Neuronal stem cell (in vitro differentiated cells): Measurements from ENCODE around the gene CTU2.

ENCODE experiments used
- DNase-seq: peaks from one replicate; pipeline ENCODE4 v3.0.0-alpha.2; 2013; ENCODE audit warnings: low spot score
- H2AFZ ChIP-seq: one replicate; pipeline ENCODE4 v1.6.1; 2013; ENCODE audit warnings: mild to moderate bottlenecking, low read length, inconsistent platforms
- H2AK5ac ChIP-seq: 2 replicates; pipeline ENCODE4 v1.6.1; 2013; ENCODE audit warnings: low read depth, mild to moderate bottlenecking, inconsistent platforms, low read length, moderate library complexity, mixed read lengths
- H2BK120ac ChIP-seq: 2 replicates; pipeline ENCODE4 v1.6.1; 2013; ENCODE audit warnings: low read depth, mild to moderate bottlenecking, inconsistent platforms, low read length, moderate library complexity, mixed read lengths
- H2BK12ac ChIP-seq: one replicate; pipeline ENCODE4 v1.6.1; 2013; ENCODE audit warnings: low read length, inconsistent platforms
- H2BK15ac ChIP-seq: 2 replicates; pipeline ENCODE4 v1.6.1; 2013; ENCODE audit warnings: mild to moderate bottlenecking, low read length, inconsistent platforms, mixed read lengths
- H2BK5ac ChIP-seq: one replicate; pipeline ENCODE4 v1.6.1; 2013; ENCODE audit warnings: inconsistent platforms, mild to moderate bottlenecking, low read length, moderate library complexity
- H3K14ac ChIP-seq: one replicate; pipeline ENCODE4 v1.6.1; 2013; ENCODE audit warnings: low read length, inconsistent platforms
- H3K18ac ChIP-seq: 2 replicates; pipeline ENCODE4 v1.6.1; 2013; ENCODE audit warnings: low read length, inconsistent platforms
- H3K23ac ChIP-seq: 2 replicates; pipeline ENCODE4 v1.6.1; 2013; ENCODE audit warnings: low read depth, mild to moderate bottlenecking, mixed read lengths, low read length, inconsistent platforms; ENCODE audit not compliant: poor library complexity
- H3K27ac ChIP-seq: replicated peaks from 3 replicates; pipeline ENCODE4 v1.5.1; 2013; ENCODE audit warnings: low read length, inconsistent platforms
- H3K27me3 ChIP-seq, 3 experiments: 2 replicates each; pipeline ENCODE4 v1.6.1; 2013; ENCODE audit warnings: low read length in 3 of 3, mild to moderate bottlenecking in 2 of 3, inconsistent platforms in 1 of 3, low read depth in 1 of 3, mixed read lengths in 1 of 3, moderate library complexity in 1 of 3; ENCODE audit not compliant: control insufficient read depth in 3 of 3, insufficient read depth in 3 of 3
- H3K36me3 ChIP-seq, 2 donors: replicated peaks in 1 of 2; 2 replicates each; pipeline ENCODE4 v1.6.1; 2013; ENCODE audit warnings: low read length in 2 of 2; ENCODE audit not compliant: control insufficient read depth in 2 of 2, insufficient read depth in 2 of 2
- H3K4ac ChIP-seq: 2 replicates; pipeline ENCODE4 v1.6.1; 2013; ENCODE audit warnings: inconsistent platforms, mild to moderate bottlenecking, low read length, moderate library complexity
- H3K4me1 ChIP-seq, 2 donors: 1 replicate in 1 of 2; 2 replicates in 1 of 2; pipeline ENCODE4 v1.6.1; 2013; ENCODE audit warnings: low read length in 2 of 2, low read depth in 1 of 2; ENCODE audit not compliant: control insufficient read depth in 2 of 2, insufficient read depth in 1 of 2
- H3K4me2 ChIP-seq: one replicate; pipeline ENCODE4 v1.6.1; 2013; ENCODE audit warnings: mild to moderate bottlenecking, low read length, inconsistent platforms; ENCODE audit not compliant: insufficient read depth, poor library complexity, severe bottlenecking
- H3K4me3 ChIP-seq, 2 donors: 2 replicates each; pipeline ENCODE4 v1.5.1; 2013; ENCODE audit warnings: low read length in 2 of 2, mild to moderate bottlenecking in 2 of 2, inconsistent platforms in 1 of 2, moderate library complexity in 1 of 2
- H3K79me1 ChIP-seq: one replicate; pipeline ENCODE4 v1.6.1; 2013; ENCODE audit warnings: low read depth, mild to moderate bottlenecking, inconsistent platforms, low read length, moderate library complexity
- H3K9ac ChIP-seq: one replicate; pipeline ENCODE4 v1.6.1; 2013; ENCODE audit warnings: mild to moderate bottlenecking, low read depth, low read length, inconsistent platforms; ENCODE audit not compliant: poor library complexity
- H3K9me3 ChIP-seq, 2 donors: replicated peaks in 1 of 2; 2 replicates each; pipeline versions ENCODE3 to v1.6.1; 2013; ENCODE audit warnings: low read length in 2 of 2, mild to moderate bottlenecking in 2 of 2, inconsistent platforms in 1 of 2, low read depth in 1 of 2, mixed read lengths in 1 of 2, moderate library complexity in 1 of 2; ENCODE audit not compliant: control insufficient read depth in 2 of 2, insufficient read depth in 1 of 2
- H4K8ac ChIP-seq: one replicate; pipeline ENCODE4 v1.6.1; 2013; ENCODE audit warnings: low read depth, mild to moderate bottlenecking, inconsistent platforms, low read length, moderate library complexity
- H4K91ac ChIP-seq: one replicate; pipeline ENCODE4 v1.6.1; 2013; ENCODE audit warnings: low read length, low read depth, mild to moderate bottlenecking, inconsistent platforms; ENCODE audit not compliant: poor library complexity
- WGBS, 2 donors: extraction: QIAGEN DNeasy Blood & Tissue Kit; methylation state at CpG; one replicate each; pipeline ENCODE4 v1.1.7; 2013; ENCODE audit warnings: missing lambda C conversion rate in 2 of 2, mixed read lengths in 1 of 2; ENCODE audit not compliant: insufficient read length in 2 of 2, insufficient replicate concordance in 1 of 2; ENCODE audit errors: extremely low coverage in 2 of 2; 5-methylcytosine and 5-hydroxymethylcytosine counted together

CTU2 gene

GRCh38 chr16:88700322-88700635 lies 6.0 kb upstream of the CTU2 start:
- no peak overlapping the region for H3K14ac ChIP-seq
- no peak overlapping the region for H2AK5ac ChIP-seq
- no peak overlapping the region for H4K91ac ChIP-seq
- no peak overlapping the region for H2BK120ac ChIP-seq
- DNase-seq = no peak
- H4K8ac ChIP-seq = no peak overlapping the region
- no peak overlapping the region for H3K18ac ChIP-seq
- WGBS, 2 donors = no CpG with 5 or more reads among the region's 14 CpGs
- no peak overlapping the region for H2BK15ac ChIP-seq
- no peak overlapping the region for H2BK5ac ChIP-seq
- H3K27me3 ChIP-seq = no peaks in the 10 kb centered on the region
- H3K4ac ChIP-seq = no peak overlapping the region
- H2AFZ ChIP-seq = no peak overlapping the region
- no peak overlapping the region for H3K4me2 ChIP-seq
- H3K79me1 ChIP-seq = peaks cover 26% of the 10 kb centered on the region
- H3K23ac ChIP-seq = no peak overlapping the region
- H3K4me3 ChIP-seq = no peak overlapping the region
- H3K9ac ChIP-seq = peak overlapping the region; percentile 60
- H3K4me1 ChIP-seq = peaks cover 4 to 6% of the 10 kb centered on the region in 2 donors
- H3K36me3 ChIP-seq = peaks cover 17 to 46% of the 10 kb centered on the region in 2 donors
- no peaks in the 10 kb centered on the region for H3K9me3 ChIP-seq
- H3K27ac ChIP-seq = no peak overlapping the region
- no peak overlapping the region for H2BK12ac ChIP-seq

DNA sequence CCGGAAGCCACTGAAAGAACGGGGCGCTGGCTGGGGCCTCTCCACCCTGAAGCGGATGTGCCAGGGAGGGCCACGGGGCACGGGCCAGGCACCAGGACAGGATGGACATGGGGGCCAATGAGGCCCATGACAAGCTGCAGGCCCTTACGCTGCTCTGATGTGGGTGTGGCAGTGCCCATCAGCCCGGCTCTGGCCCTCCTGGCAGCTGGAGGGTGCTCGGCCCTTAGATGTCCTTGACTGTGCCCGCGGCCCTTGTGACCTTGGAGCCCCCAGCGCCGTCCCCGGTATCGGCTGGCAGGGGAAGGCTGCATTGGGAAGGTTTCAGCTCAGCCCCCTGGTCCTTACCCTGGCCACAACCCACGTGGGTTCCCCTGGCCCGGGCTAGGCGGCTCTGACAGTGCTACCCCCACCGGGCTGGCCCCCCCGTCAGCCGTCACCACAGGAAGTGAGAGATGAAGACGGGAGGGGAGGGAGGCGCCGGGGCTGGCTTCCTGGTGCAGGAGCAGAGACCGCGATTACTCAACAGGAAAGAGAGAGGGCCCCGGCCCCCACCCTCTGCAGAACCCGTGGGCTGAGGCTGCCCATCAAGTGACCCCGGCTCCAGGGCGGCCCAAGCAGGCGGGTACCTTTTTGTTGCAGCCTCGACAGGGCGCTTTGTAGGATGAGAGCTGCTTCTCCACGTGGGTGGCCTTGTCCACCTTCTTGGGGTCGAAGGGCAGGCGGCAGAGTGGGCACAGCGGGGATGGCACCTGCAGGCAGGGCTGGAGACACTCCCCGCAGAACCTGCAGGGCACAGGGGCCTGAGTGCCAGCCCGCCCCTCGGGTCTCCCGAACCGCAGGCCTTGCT lies 5.4 kb upstream of the CTU2 start:
- Histone ChIP-seq H3K27ac (no peak overlapping the region), H3K36me3 (peaks cover 17 to 46% of the 10 kb centered on the region in 2 donors), H3K4me3 (no peak overlapping the region), H2BK15ac (no peak overlapping the region), H2BK120ac (no peak overlapping the region), H3K79me1 (peaks cover 26% of the 10 kb centered on the region), H3K23ac (no peak overlapping the region), H3K14ac (no peak overlapping the region), H2BK12ac (no peak overlapping the region), H3K18ac (no peak overlapping the region), H2AK5ac (no peak overlapping the region), H2AFZ (no peak overlapping the region), H3K4ac (no peak overlapping the region), H3K9ac (peak overlapping the region; percentile 60), H3K4me2 (no peak overlapping the region), H4K8ac (no peak overlapping the region), H4K91ac (no peak overlapping the region), H3K27me3 (no peaks in the 10 kb centered on the region), H3K4me1 (peaks cover 7 to 9% of the 10 kb centered on the region in 2 donors), H3K9me3 (no peaks in the 10 kb centered on the region), H2BK5ac (no peak overlapping the region)
- no CpG with 5 or more reads among the region's 42 CpGs for WGBS, 2 donors
- DNase-seq = no peak

GRCh38 chr16:88701581-88702370 lies 4.5 kb upstream of the CTU2 start:
- Histone ChIP-seq H3K79me1 (peaks cover 29% of the 10 kb centered on the region), H3K4me2 (no peak overlapping the region), H2AFZ (no peak overlapping the region), H3K4me3 (no peak overlapping the region), H3K9ac (no peak overlapping the region), H3K4me1 (peaks cover 7 to 9% of the 10 kb centered on the region in 2 donors), H3K27ac (no peak overlapping the region), H3K36me3 (peaks cover 17 to 42% of the 10 kb centered on the region in 2 donors), H2BK5ac (no peak overlapping the region), H2BK12ac (no peak overlapping the region), H2BK120ac (no peak overlapping the region), H3K23ac (no peak overlapping the region), H3K18ac (no peak overlapping the region), H4K8ac (no peak overlapping the region), H3K27me3 (no peaks in the 10 kb centered on the region), H3K14ac (no peak overlapping the region), H4K91ac (no peak overlapping the region), H3K4ac (no peak overlapping the region), H2AK5ac (no peak overlapping the region), H2BK15ac (no peak overlapping the region), H3K9me3 (no peaks in the 10 kb centered on the region)
- no peak for DNase-seq
- no CpG with 5 or more reads among the region's 30 CpGs for WGBS, 2 donors
